ENCODE measurements around the gene KIAA0513.

DNA sequence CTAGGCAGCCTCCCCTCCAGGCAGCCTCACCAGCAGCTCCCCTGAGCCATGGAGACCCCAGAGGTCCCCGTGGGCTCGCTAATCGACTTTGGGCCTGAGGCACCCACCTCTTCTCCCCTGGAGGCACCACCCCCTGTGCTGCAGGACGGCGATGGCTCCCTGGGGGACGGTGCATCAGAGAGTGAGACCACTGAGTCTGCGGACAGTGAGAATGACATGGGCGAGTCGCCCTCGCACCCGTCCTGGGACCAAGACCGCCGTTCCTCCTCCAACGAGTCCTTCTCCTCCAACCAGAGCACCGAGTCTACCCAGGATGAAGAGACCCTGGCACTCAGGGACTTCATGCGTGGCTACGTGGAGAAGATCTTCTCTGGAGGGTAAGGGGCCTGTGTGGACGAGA, 39.4 kb downstream of the KIAA0513 start:
- TF ChIP-seq, protein P1, sequence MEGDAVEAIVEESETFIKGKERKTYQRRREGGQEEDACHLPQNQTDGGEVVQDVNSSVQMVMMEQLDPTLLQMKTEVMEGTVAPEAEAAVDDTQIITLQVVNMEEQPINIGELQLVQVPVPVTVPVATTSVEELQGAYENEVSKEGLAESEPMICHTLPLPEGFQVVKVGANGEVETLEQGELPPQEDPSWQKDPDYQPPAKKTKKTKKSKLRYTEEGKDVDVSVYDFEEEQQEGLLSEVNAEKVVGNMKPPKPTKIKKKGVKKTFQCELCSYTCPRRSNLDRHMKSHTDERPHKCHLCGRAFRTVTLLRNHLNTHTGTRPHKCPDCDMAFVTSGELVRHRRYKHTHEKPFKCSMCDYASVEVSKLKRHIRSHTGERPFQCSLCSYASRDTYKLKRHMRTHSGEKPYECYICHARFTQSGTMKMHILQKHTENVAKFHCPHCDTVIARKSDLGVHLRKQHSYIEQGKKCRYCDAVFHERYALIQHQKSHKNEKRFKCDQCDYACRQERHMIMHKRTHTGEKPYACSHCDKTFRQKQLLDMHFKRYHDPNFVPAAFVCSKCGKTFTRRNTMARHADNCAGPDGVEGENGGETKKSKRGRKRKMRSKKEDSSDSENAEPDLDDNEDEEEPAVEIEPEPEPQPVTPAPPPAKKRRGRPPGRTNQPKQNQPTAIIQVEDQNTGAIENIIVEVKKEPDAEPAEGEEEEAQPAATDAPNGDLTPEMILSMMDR (IDR thresholded peaks at IDR 0.05; ENCODE audit: extremely low read depth in 1 of 2, insufficient read depth in 1 of 2, low read depth in 1 of 2, low read length in 2 of 2): no peak
- TF ChIP-seq, protein P2, sequence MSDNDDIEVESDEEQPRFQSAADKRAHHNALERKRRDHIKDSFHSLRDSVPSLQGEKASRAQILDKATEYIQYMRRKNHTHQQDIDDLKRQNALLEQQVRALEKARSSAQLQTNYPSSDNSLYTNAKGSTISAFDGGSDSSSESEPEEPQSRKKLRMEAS (IDR thresholded peaks at IDR 0.05; ENCODE audit: insufficient read depth, insufficient read length): no peak
- TF ChIP-seq POLR2A (IDR thresholded peaks at IDR 0.05; ENCODE audit: low read depth, low read length) (no peak), POLR2AphosphoS5 (IDR thresholded peaks at IDR 0.05; ENCODE audit: insufficient read depth, low read depth, low read length) (no peak), EZH2 (IDR thresholded peaks at IDR 0.05; ENCODE audit: borderline replicate concordance, low read depth, low read length, severe bottlenecking) (no peak), GATA2 (IDR thresholded peaks at IDR 0.05; ENCODE audit: insufficient read depth, insufficient read length, low read depth, low read length) (no peak), JUN (IDR thresholded peaks at IDR 0.05; ENCODE audit: borderline replicate concordance, insufficient read depth, insufficient read length, low read depth) (no peak), MYC (IDR thresholded peaks at IDR 0.05; ENCODE audit: low read depth, low read length) (no peak)

Measured in endothelial cell of umbilical vein (primary cell).